Endodermal cell (in vitro differentiated cells): Measurements from ENCODE around the gene NOP9. TPM values are rescaled to one million over a fixed set of nuclear protein-coding genes. Genes with fewer than 3 reads are reported as not detected.

Source experiments
- DNase-seq: peaks from one replicate; pipeline ENCODE4 v3.0.0-alpha.2; 2017
- H3K27ac ChIP-seq: 2 replicates; pipeline ENCODE4 v1.5.1; 2013; ENCODE audit warnings: mild to moderate bottlenecking, low read depth, low read length, moderate library complexity
- H3K27me3 ChIP-seq: 2 replicates; pipeline ENCODE4 v1.6.1; 2013; ENCODE audit warnings: mild to moderate bottlenecking, low read length, moderate library complexity; ENCODE audit not compliant: insufficient read depth, control insufficient read depth, poor library complexity, severe bottlenecking
- H3K36me3 ChIP-seq: 2 replicates; pipeline ENCODE4 v1.7.0; 2013; ENCODE audit warnings: mild to moderate bottlenecking, low read length, moderate library complexity; ENCODE audit not compliant: control insufficient read depth, insufficient read depth
- H3K4me1 ChIP-seq: one replicate; pipeline ENCODE4 v1.7.0; 2013; ENCODE audit warnings: low read length; ENCODE audit not compliant: control insufficient read depth, insufficient read depth
- H3K4me3 ChIP-seq: 2 replicates; pipeline ENCODE4 v1.5.1; 2013; ENCODE audit warnings: mild to moderate bottlenecking, low read length, moderate library complexity
- H3K9ac ChIP-seq: 2 replicates; pipeline ENCODE4 v1.6.1; 2013; ENCODE audit warnings: mild to moderate bottlenecking, low read length, moderate library complexity; ENCODE audit not compliant: poor library complexity, severe bottlenecking; ENCODE audit errors: extremely low read depth
- H3K9me3 ChIP-seq: 2 replicates; pipeline ENCODE4 v1.6.1; 2013; ENCODE audit warnings: mild to moderate bottlenecking, low read length, moderate library complexity; ENCODE audit not compliant: control insufficient read depth
- H3K27ac Mint-ChIP-seq: 2 replicates; pipeline ENCODE4 v1.8.0; 2020; ENCODE audit warnings: mixed read lengths
- H3K27me3 Mint-ChIP-seq: 2 replicates; pipeline ENCODE4 v1.8.0; 2021; ENCODE audit warnings: mild to moderate bottlenecking, mixed read lengths; ENCODE audit not compliant: insufficient read depth
- H3K36me3 Mint-ChIP-seq: 2 replicates; pipeline ENCODE4 v1.8.0; 2020; ENCODE audit warnings: low read depth, mixed read lengths
- H3K4me1 Mint-ChIP-seq: 2 replicates; pipeline ENCODE4 v1.8.0; 2020; ENCODE audit warnings: mixed read lengths
- H3K4me3 Mint-ChIP-seq: 2 replicates; pipeline ENCODE4 v1.8.0; 2020; ENCODE audit warnings: mild to moderate bottlenecking, moderate library complexity, mixed read lengths
- H3K9me3 Mint-ChIP-seq: 2 replicates; pipeline ENCODE4 v1.8.0; 2020; ENCODE audit warnings: mild to moderate bottlenecking, mixed read lengths
- CTCF ChIP-seq: fragments of 200-600 bp; sonication (generic); conservative IDR thresholded peaks from 2 replicates; pipeline ENCODE4 v1.5.0; 2021; ENCODE audit warnings: antibody characterized with exemption, mild to moderate bottlenecking
- WGBS, 2 experiments: methylation state at CpG; one replicate each; pipeline versions ENCODE4 v1.1.5 to v1.1.7; 2013; ENCODE audit warnings: missing lambda C conversion rate in 2 of 2, mixed read lengths in 1 of 2; ENCODE audit not compliant: insufficient coverage in 1 of 2, insufficient read length in 1 of 2; 5-methylcytosine and 5-hydroxymethylcytosine counted together
- long read RNA-seq, 4 experiments: library from polyadenylated mRNA in 2 of 4; library from RNA in 1 of 4; library from capped mRNA in 1 of 4; stranded (forward) in 3 of 4; unstranded in 1 of 4; transcript quantifications; one replicate each; pipeline ENCODE4 v2.0.0, GENCODE V29; 2020 to 2021; ENCODE audit warnings: inconsistent platforms in 1 of 4
- polyA plus RNA-seq, 2 experiments: library from polyadenylated mRNA; stranded (reverse); fragments of 50-300 nt; gene quantifications; one replicate each; pipeline ENCODE4 v1.2.3, GENCODE V29; 2013
- total RNA-seq, 2 donors: library from RNA; stranded (reverse); fragmentation: NEBNext Ultra II Directional in 1 of 2; extraction: Animal tissue kit (Norgen Biotek cat#: 25700) in 1 of 2; gene quantifications; 2 replicates in 1 of 2; 3 replicates in 1 of 2; pipeline ENCODE4 v1.2.1, GENCODE V29; 2021

Gene NOP9
- 10 to 100 TPM; 31.1 to 32.0 TPM for total RNA-seq
- polyA plus RNA-seq (2013, experiment 1 of 2) = 22.2 TPM
- polyA plus RNA-seq (2013, experiment 2 of 2) = 19.9 TPM
- long read RNA-seq, experiment 1, full-length matches to known transcripts = 2 of 13 reads
- long read RNA-seq, experiment 1, partial matches to known transcripts = 2 of 13 reads
- long read RNA-seq, experiment 1, other reads (novel, unspliced or antisense) = 9 of 13 reads
- long read RNA-seq, experiment 2, full-length matches to known transcripts = 3 of 14 reads
- long read RNA-seq, experiment 2, partial matches to known transcripts = 4 of 14 reads
- long read RNA-seq, experiment 2, other reads (novel, unspliced or antisense) = 7 of 14 reads
- long read RNA-seq, experiment 3, full-length matches to known transcripts = 1 of 10 reads
- long read RNA-seq, experiment 3, partial matches to known transcripts = 4 of 10 reads
- long read RNA-seq, experiment 3, other reads (novel, unspliced or antisense) = 5 of 10 reads
- long read RNA-seq, experiment 4 = 0 reads

GRCh38 chr14:24299255-24300191 is at the start of gene NOP9, which contains the start of gene DHRS1:
Gene NOP9, plus strand, starts transcription at chr14:24299850. Its CDS starts 105 bp downstream, at chr14:24299955.
Gene DHRS1, minus strand, starts transcription at chr14:24299780. Its CDS starts 674 bp downstream, at chr14:24299106.
- peak within 1 kb of the TSS; percentile 39 for H3K27ac ChIP-seq

DNA sequence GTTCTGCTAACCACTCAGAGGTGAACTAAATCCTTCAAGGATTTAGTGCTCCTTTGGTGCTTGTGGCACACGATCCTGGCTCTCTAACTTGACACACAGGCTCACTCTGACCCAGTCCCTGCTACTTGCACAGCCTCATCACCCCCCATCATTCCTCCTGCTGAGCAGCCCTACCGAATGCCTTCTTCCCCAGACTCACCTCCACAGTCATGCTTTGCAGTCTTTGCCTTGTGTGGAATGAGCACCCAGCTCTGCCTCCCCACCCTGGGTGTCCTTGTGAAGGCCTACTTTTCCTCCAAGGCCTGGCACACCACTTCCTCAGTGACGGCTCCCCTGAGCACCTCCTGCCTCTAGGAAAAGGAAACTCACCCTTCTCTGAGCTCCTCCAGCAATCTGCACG is 49.3 kb upstream of the NOP9 start:
- H3K36me3 ChIP-seq = no peaks in the 10 kb centered on the region
- TF ChIP-seq CTCF = no peak
- no peak overlapping the region for H3K9ac ChIP-seq
- Mint-ChIP-seq H3K36me3 (peaks cover 4% of the 10 kb centered on the region), H3K4me1 (no peaks in the 10 kb centered on the region), H3K27ac (no peak overlapping the region), H3K27me3 (peaks cover 12% of the 10 kb centered on the region), H3K9me3 (no peaks in the 10 kb centered on the region), H3K4me3 (no peak overlapping the region)
- H3K4me3 ChIP-seq = no peak overlapping the region
- no peak overlapping the region for H3K27ac ChIP-seq
- no peaks in the 10 kb centered on the region for H3K9me3 ChIP-seq
- no peak for DNase-seq
- no peaks in the 10 kb centered on the region for H3K4me1 ChIP-seq
- no peaks in the 10 kb centered on the region for H3K27me3 ChIP-seq
- 74 to 84% methylated on average over 3 to 4 of the region's 4 CpGs for WGBS, 2 experiments

More at GRCh38 chr14:24299255-24300191, at the start of gene NOP9, which contains the start of gene DHRS1:
- Mint-ChIP-seq H3K4me3 (peak within 1 kb of the TSS; percentile 89), H3K27ac (peak within 1 kb of the TSS; percentile 97), H3K27me3 (no peaks in the 10 kb centered on the region), H3K36me3 (peaks cover 45% of the 10 kb centered on the region), H3K9me3 (no peaks in the 10 kb centered on the region), H3K4me1 (peaks cover 16% of the 10 kb centered on the region)
- Histone ChIP-seq H3K9ac (peak within 1 kb of the TSS; percentile 64), H3K4me1 (no peaks in the 10 kb centered on the region), H3K36me3 (peaks cover 48% of the 10 kb centered on the region), H3K27me3 (no peaks in the 10 kb centered on the region), H3K4me3 (peak within 1 kb of the TSS; percentile 92), H3K9me3 (no peaks in the 10 kb centered on the region)
- TF ChIP-seq CTCF = no peak
- peak; percentile 97 for DNase-seq
- WGBS, 2 experiments = 1% methylated on average over 26 to 75 of the region's 75 CpGs

DNA sequence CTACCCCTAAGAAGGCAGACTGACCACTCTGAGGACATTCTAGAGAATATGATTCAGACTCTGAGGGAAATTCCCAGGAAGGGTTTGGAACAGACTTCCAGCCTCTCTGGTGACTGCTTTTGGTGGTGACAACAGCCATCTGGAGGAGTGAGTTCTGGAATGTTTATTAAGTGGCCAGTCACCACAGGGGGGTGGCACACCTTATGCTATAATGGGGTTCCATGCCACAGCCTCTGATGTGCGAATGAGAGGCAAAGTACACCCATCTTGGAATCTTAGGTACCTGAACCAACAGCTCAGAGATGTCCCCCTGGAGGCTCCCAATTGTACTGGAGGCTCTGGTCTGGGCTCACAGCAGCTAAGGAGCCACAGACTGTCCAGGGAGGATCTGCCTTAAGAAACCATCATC is 47.8 kb upstream of the NOP9 start:
- Mint-ChIP-seq H3K27ac (no peak overlapping the region), H3K9me3 (no peaks in the 10 kb centered on the region), H3K27me3 (peaks cover 5% of the 10 kb centered on the region), H3K36me3 (peaks cover 4% of the 10 kb centered on the region), H3K4me3 (no peak overlapping the region), H3K4me1 (no peaks in the 10 kb centered on the region)
- WGBS, 2 experiments = 86 to 95% methylated on average over 1 of the region's 1 CpG
- H3K4me3 ChIP-seq = no peak overlapping the region
- H3K9me3 ChIP-seq = no peaks in the 10 kb centered on the region
- H3K36me3 ChIP-seq = no peaks in the 10 kb centered on the region
- no peaks in the 10 kb centered on the region for H3K27me3 ChIP-seq
- TF ChIP-seq CTCF = peak; percentile 54
- no peak overlapping the region for H3K9ac ChIP-seq
- H3K27ac ChIP-seq = no peak overlapping the region
- no peaks in the 10 kb centered on the region for H3K4me1 ChIP-seq
- DNase-seq = peak; percentile 59
